GM23248 (cell line): ENCODE data around the gene PI4KB. TPM values are rescaled to one million over a fixed set of nuclear protein-coding genes. Genes with fewer than 3 reads are reported as not detected.

Experiments
- DNase-seq: peaks from one replicate; pipeline ENCODE4 v3.0.0-alpha.2; 2015
- H2AFZ ChIP-seq: fragments of 200-600 bp; sonication (generic); 2 replicates; pipeline ENCODE4 v1.6.1; 2016; ENCODE audit warnings: antibody characterized with exemption
- H3F3A ChIP-seq: fragments of 200-600 bp; sonication (generic); 2 replicates; pipeline ENCODE4 v1.6.1; 2016; ENCODE audit warnings: mild to moderate bottlenecking, antibody characterized with exemption, mixed run types; ENCODE audit not compliant: insufficient read depth
- H3K27ac ChIP-seq: fragments of 200-600 bp; sonication (generic); 2 replicates; pipeline ENCODE4 v1.5.1; 2016; ENCODE audit warnings: mild to moderate bottlenecking
- H3K27me3 ChIP-seq: fragments of 200-600 bp; sonication (generic); replicated peaks from 2 replicates; pipeline ENCODE4 v1.6.1; 2016; ENCODE audit warnings: mild to moderate bottlenecking; ENCODE audit not compliant: insufficient read depth
- H3K36me3 ChIP-seq: fragments of 200-600 bp; sonication (generic); 2 replicates; pipeline ENCODE4 v1.6.1; 2016; ENCODE audit warnings: low read depth, mild to moderate bottlenecking
- H3K4me1 ChIP-seq: fragments of 200-600 bp; sonication (generic); 2 replicates; pipeline ENCODE4 v1.6.1; 2016; ENCODE audit warnings: mild to moderate bottlenecking; ENCODE audit not compliant: insufficient read depth
- H3K4me2 ChIP-seq: fragments of 200-600 bp; sonication (generic); one replicate; pipeline ENCODE4 v1.6.1; 2016; ENCODE audit warnings: mild to moderate bottlenecking; ENCODE audit not compliant: unreplicated experiment
- H3K4me3 ChIP-seq: fragments of 200-600 bp; sonication (generic); 2 replicates; pipeline ENCODE4 v1.5.1; 2016; ENCODE audit warnings: mild to moderate bottlenecking
- H3K79me2 ChIP-seq: fragments of 200-600 bp; sonication (generic); 2 replicates; pipeline ENCODE4 v1.6.1; 2016; ENCODE audit warnings: mild to moderate bottlenecking; ENCODE audit not compliant: insufficient read depth
- H3K9ac ChIP-seq: fragments of 200-600 bp; sonication (generic); 2 replicates; pipeline ENCODE4 v1.6.1; 2016; ENCODE audit warnings: mild to moderate bottlenecking
- H3K9me2 ChIP-seq: fragments of 200-600 bp; sonication (generic); 2 replicates; pipeline ENCODE4 v1.6.1; 2016; ENCODE audit warnings: mixed run types, mild to moderate bottlenecking, moderate library complexity; ENCODE audit not compliant: insufficient read depth
- H3K9me3 ChIP-seq: fragments of 200-600 bp; sonication (generic); one replicate; pipeline ENCODE4 v1.6.1; 2017; ENCODE audit warnings: low read depth
- H4K20me1 ChIP-seq: fragments of 200-600 bp; sonication (generic); 2 replicates; pipeline ENCODE4 v1.6.0; 2016; ENCODE audit not compliant: insufficient read depth
- EZH2 ChIP-seq: fragments of 200-600 bp; sonication (generic); IDR thresholded peaks from 2 replicates; pipeline ENCODE4 v1.6.1; 2018; ENCODE audit warnings: antibody characterized with exemption, mild to moderate bottlenecking; ENCODE audit not compliant: insufficient read depth, poor library complexity, severe bottlenecking
- EZH2phosphoT487 ChIP-seq: fragments of 200-600 bp; sonication (generic); IDR thresholded peaks from 2 replicates; pipeline ENCODE4 v1.6.1; 2018; ENCODE audit warnings: antibody characterized with exemption, moderate library complexity, mild to moderate bottlenecking, low read depth; ENCODE audit not compliant: insufficient read depth
- WGBS, 2 experiments: methylation state at CpG; one replicate each; pipeline ENCODE4 v1.1.6; 2015 to 2017; ENCODE audit warnings: low lambda C conversion rate in 2 of 2, low coverage in 1 of 2; ENCODE audit errors: missing lambda C conversion rate in 2 of 2; 5-methylcytosine and 5-hydroxymethylcytosine counted together
- in situ Hi-C: fragments of 300-500 bp; cut with MboI; formaldehyde crosslinking; loops from 2 replicates; pipeline ENCODE4 v1.15.0; 2020
- polyA plus RNA-seq: library from polyadenylated mRNA; unstranded; fragments of >200 nt; fragmentation: Nextera tagmentation; extraction: Ambion mirVana; gene quantifications from 2 replicates; pipeline ENCODE4 v1.2.1, GENCODE V29; 2016
- small RNA-seq: library from RNA; depleted of rRNA; stranded (forward); fragments of <200 nt; gene quantifications from one replicate; pipeline ENCODE3, GENCODE V24; 2014; ENCODE audit warnings: low read depth, low replicate concordance
- total RNA-seq: library from RNA; depleted of rRNA; stranded (reverse); fragments of >200 nt; shearing (Covaris generic); gene quantifications from 2 replicates; pipeline ENCODE4 v1.2.3, GENCODE V29; 2014; rRNA removed

Gene PI4KB
- total and polyA plus RNA-seq, 2 experiments from 2014 or later, result 47.5 to 51.7 TPM

- Histone ChIP-seq H3K27ac (peak overlapping the region; percentile 40), H3K9me2 (no peaks in the 10 kb centered on the region), H3K36me3 (peaks cover 37% of the 10 kb centered on the region), H3K79me2 (peaks cover 20% of the 10 kb centered on the region), H3K4me2 (no peak overlapping the region), H3K4me3 (no peak overlapping the region), H4K20me1 (no peaks in the 10 kb centered on the region), H3F3A (peaks cover 71% of the 10 kb centered on the region), H3K9ac (no peak overlapping the region), H3K27me3 (no peaks in the 10 kb centered on the region), H2AFZ (no peak overlapping the region), H3K9me3 (no peaks in the 10 kb centered on the region), H3K4me1 (peaks cover 10% of the 10 kb centered on the region; the same call in 1 of the 2 replicates)
- in situ Hi-C loops, result no loop called here
- WGBS, 2 experiments, result 56 to 60% methylated on average over 16 of the region's 16 CpGs
- TF ChIP-seq EZH2phosphoT487, result no peak
- TF ChIP-seq EZH2, result no peak
- DNase-seq, result peak; percentile 90
Measured at GRCh38 chr1:151251656-151252470, 75.4 kb downstream of the PI4KB start.

GRCh38 chr1:151246786-151247185 is 80.4 kb downstream of the PI4KB start:
- Histone ChIP-seq H3K4me3 (no peak overlapping the region), H3K9ac (no peak overlapping the region), H3F3A (peaks cover 80% of the 10 kb centered on the region), H2AFZ (no peak overlapping the region), H3K79me2 (peaks cover 46% of the 10 kb centered on the region), H4K20me1 (no peaks in the 10 kb centered on the region), H3K27ac (no peak overlapping the region), H3K36me3 (peaks cover 77% of the 10 kb centered on the region), H3K4me1 (no peaks in the 10 kb centered on the region), H3K27me3 (no peaks in the 10 kb centered on the region), H3K4me2 (no peak overlapping the region), H3K9me2 (no peaks in the 10 kb centered on the region), H3K9me3 (no peaks in the 10 kb centered on the region)
- DNase-seq, result no peak
- TF ChIP-seq EZH2 (no peak), EZH2phosphoT487 (no peak)
- in situ Hi-C loops, result no loop called here
- 73 to 81% methylated on average over 2 of the region's 2 CpGs for WGBS, 2 experiments

GRCh38 chr1:151243683-151244216 is 83.5 kb downstream of the PI4KB start:
- WGBS, 2 experiments, result 89% methylated on average over 5 of the region's 5 CpGs
- Histone ChIP-seq H4K20me1 (no peaks in the 10 kb centered on the region; the same call in 1 of the 2 replicates), H2AFZ (no peak overlapping the region), H3F3A (peaks cover 71% of the 10 kb centered on the region), H3K36me3 (peaks cover 88% of the 10 kb centered on the region), H3K9me2 (no peaks in the 10 kb centered on the region), H3K4me2 (no peak overlapping the region), H3K27ac (no peak overlapping the region), H3K79me2 (peaks cover 76% of the 10 kb centered on the region), H3K4me1 (peaks cover 3% of the 10 kb centered on the region), H3K9me3 (no peaks in the 10 kb centered on the region), H3K9ac (no peak overlapping the region), H3K4me3 (no peak overlapping the region), H3K27me3 (no peaks in the 10 kb centered on the region)
- TF ChIP-seq EZH2, result no peak
- TF ChIP-seq EZH2phosphoT487, result no peak
- in situ Hi-C loops, result no loop called here
- no peak for DNase-seq

- H3K27ac ChIP-seq, result no peak overlapping the region
- peaks cover 16% of the 10 kb centered on the region for H3K4me1 ChIP-seq
- peaks cover 72% of the 10 kb centered on the region for H3F3A ChIP-seq
- H4K20me1 ChIP-seq, result no peaks in the 10 kb centered on the region; the same call in 1 of the 2 replicates
- H2AFZ ChIP-seq, result no peak overlapping the region
- peaks cover 84% of the 10 kb centered on the region for H3K79me2 ChIP-seq
- H3K36me3 ChIP-seq, result peaks cover 85% of the 10 kb centered on the region
- TF ChIP-seq EZH2phosphoT487 (no peak), EZH2 (no peak)
- no peak overlapping the region for H3K9ac ChIP-seq
- H3K4me3 ChIP-seq, result no peak overlapping the region
- no peaks in the 10 kb centered on the region for H3K9me2 ChIP-seq
- DNase-seq, result no peak
- H3K4me2 ChIP-seq, result no peak overlapping the region
- H3K9me3 ChIP-seq, result no peaks in the 10 kb centered on the region
- H3K27me3 ChIP-seq, result no peaks in the 10 kb centered on the region
- 98% methylated on average over 2 of the region's 2 CpGs for WGBS, 2 experiments
- in situ Hi-C loops, result no loop called here
Measured at GRCh38 chr1:151242442-151242841, 84.8 kb downstream of the PI4KB start.

Small RNA genes lying within 50 kb of the gene (small RNA-seq; reads per million reads assigned to genes)
- gene RN7SL444P, result not detected

Other genes starting within 250 kb of the PI4KB start
- 1.4 and 3.8 TPM in 2 replicates for gene SEMA6C, start 180.8 kb downstream of the PI4KB start, total RNA-seq
- gene SEMA6C, start 180.8 kb downstream of the PI4KB start, polyA plus RNA-seq, result 0.58 and 1.1 TPM in 2 replicates
- gene TNFAIP8L2, start 170.8 kb downstream of the PI4KB start, total RNA-seq, result not detected in 2 replicates
- gene TNFAIP8L2, start 170.8 kb downstream of the PI4KB start, polyA plus RNA-seq, result not detected in 2 replicates
- 7.1 and 11.5 TPM in 2 replicates for gene LYSMD1, start 161.5 kb downstream of the PI4KB start, total RNA-seq
- 3.4 and 4.4 TPM in 2 replicates for gene LYSMD1, start 161.5 kb downstream of the PI4KB start, polyA plus RNA-seq
- 27.7 and 35.2 TPM in 2 replicates for gene SCNM1, start 161.3 kb downstream of the PI4KB start, total RNA-seq
- gene SCNM1, start 161.3 kb downstream of the PI4KB start, polyA plus RNA-seq, result 73.3 and 77.4 TPM in 2 replicates
- not detected in 2 replicates for gene TMOD4, start 151.4 kb downstream of the PI4KB start, total RNA-seq
- gene TMOD4, start 151.4 kb downstream of the PI4KB start, polyA plus RNA-seq, result 0.24 TPM in 1 of 2 replicates, not detected in the other
- 41.9 and 45.0 TPM in 2 replicates for gene VPS72, start 137.2 kb downstream of the PI4KB start, total RNA-seq
- gene VPS72, start 137.2 kb downstream of the PI4KB start, polyA plus RNA-seq, result 45.0 and 46.5 TPM in 2 replicates
- 53.5 and 62.8 TPM in 2 replicates for gene PIP5K1A, start 128.9 kb downstream of the PI4KB start, total RNA-seq
- 33.9 and 35.1 TPM in 2 replicates for gene PIP5K1A, start 128.9 kb downstream of the PI4KB start, polyA plus RNA-seq
- gene PSMD4, start 72.7 kb downstream of the PI4KB start, total RNA-seq, result 130 and 164 TPM in 2 replicates
- 166 and 175 TPM in 2 replicates for gene PSMD4, start 72.7 kb downstream of the PI4KB start, polyA plus RNA-seq
- gene ZNF687, start 45.1 kb downstream of the PI4KB start, total RNA-seq, result 16.9 and 21.5 TPM in 2 replicates
- 3.0 and 3.6 TPM in 2 replicates for gene ZNF687, start 45.1 kb downstream of the PI4KB start, polyA plus RNA-seq
- 14.4 and 20.0 TPM in 2 replicates for gene RFX5, start 19.8 kb upstream of the PI4KB start, total RNA-seq
- 11.0 and 11.3 TPM in 2 replicates for gene RFX5, start 19.8 kb upstream of the PI4KB start, polyA plus RNA-seq
- gene SELENBP1, start 45.3 kb upstream of the PI4KB start, total RNA-seq, result 3.5 and 4.0 TPM in 2 replicates
- gene SELENBP1, start 45.3 kb upstream of the PI4KB start, polyA plus RNA-seq, result 3.0 and 3.8 TPM in 2 replicates
- gene PSMB4, start 72.2 kb upstream of the PI4KB start, total RNA-seq, result 214 and 262 TPM in 2 replicates
- gene PSMB4, start 72.2 kb upstream of the PI4KB start, polyA plus RNA-seq, result 186 and 193 TPM in 2 replicates
- gene POGZ, start 132.1 kb upstream of the PI4KB start, total RNA-seq, result 14.7 and 14.9 TPM in 2 replicates
- gene POGZ, start 132.1 kb upstream of the PI4KB start, polyA plus RNA-seq, result 11.6 and 15.5 TPM in 2 replicates
- gene CGN, start 184.0 kb upstream of the PI4KB start, total RNA-seq, result not detected in 2 replicates
- gene CGN, start 184.0 kb upstream of the PI4KB start, polyA plus RNA-seq, result 0.06 TPM in 1 of 2 replicates, not detected in the other
- gene TUFT1, start 212.9 kb upstream of the PI4KB start, total RNA-seq, result 11.5 and 20.3 TPM in 2 replicates
- gene TUFT1, start 212.9 kb upstream of the PI4KB start, polyA plus RNA-seq, result 19.2 and 20.5 TPM in 2 replicates